H1 (cell line): ENCODE measurements around the gene TLR2. TPM values are rescaled to one million over a fixed set of nuclear protein-coding genes. Genes with fewer than 3 reads are reported as not detected.

Source experiments
- CTCF ChIA-PET: fragments of 300-600 bp; sonication (Branson Sonifier 250); formaldehyde crosslinking; loops from one replicate; lab custom pipeline; 2021; ENCODE audit not compliant: partially characterized antibody; lab: Charles Lee
- POLR2A ChIA-PET: fragments of 300-600 bp; sonication (Branson Sonifier 250); formaldehyde crosslinking; loops from one replicate; lab custom pipeline; 2021; ENCODE audit warnings: inconsistent platforms; ENCODE audit not compliant: partially characterized antibody; lab: Charles Lee
- DNase-seq, 2 experiments: peaks; one replicate each; pipeline versions ENCODE4 v3.0.0 to v3.0.0-alpha.2; 2010 to 2022; ENCODE audit warnings: low spot score in 2 of 2, low read depth in 1 of 2, mixed read lengths in 1 of 2
- FAIRE-seq: peaks from 2 replicates; lab custom pipeline; 2011; peaks lifted over from hg19 to GRCh38; lab: Jason Lieb, UNC
- H2AFZ ChIP-seq: 2 replicates; pipeline ENCODE4 v1.8.1; 2012; ENCODE audit warnings: low read length, inconsistent platforms
- H2AK5ac ChIP-seq: 2 replicates; pipeline ENCODE4 v1.6.1; 2013; ENCODE audit warnings: low read depth, low read length
- H2BK120ac ChIP-seq: replicated peaks from 2 replicates; pipeline ENCODE3; 2013; ENCODE audit warnings: low read depth, low read length, inconsistent platforms
- H2BK12ac ChIP-seq: 2 replicates; pipeline ENCODE4 v1.6.1; 2013; ENCODE audit warnings: low read depth, low read length
- H2BK15ac ChIP-seq: 2 replicates; pipeline ENCODE4 v1.6.1; 2013; ENCODE audit warnings: low read length
- H2BK20ac ChIP-seq: 2 replicates; pipeline ENCODE4 v1.6.1; 2013; ENCODE audit warnings: low read length
- H2BK5ac ChIP-seq: 2 replicates; pipeline ENCODE4 v1.6.1; 2013; ENCODE audit warnings: low read depth, low read length
- H3K14ac ChIP-seq: 2 replicates; pipeline ENCODE4 v1.6.1; 2013; ENCODE audit warnings: inconsistent platforms; ENCODE audit not compliant: insufficient read length
- H3K18ac ChIP-seq: 2 replicates; pipeline ENCODE4 v1.6.1; 2013; ENCODE audit warnings: low read length; ENCODE audit errors: extremely low read depth
- H3K23ac ChIP-seq: 2 replicates; pipeline ENCODE4 v1.6.1; 2013; ENCODE audit warnings: inconsistent platforms; ENCODE audit not compliant: insufficient read length
- H3K23me2 ChIP-seq: 2 replicates; pipeline ENCODE4 v1.6.1; 2013; ENCODE audit warnings: low read depth, low read length
- H3K27ac ChIP-seq: 2 replicates; pipeline ENCODE4 v1.6.1; 2011; ENCODE audit warnings: low read depth, low read length, inconsistent platforms
- H3K27me3 ChIP-seq, 4 experiments: replicated peaks in 1 of 4; 1 replicate in 1 of 4; 2 replicates in 3 of 4; pipeline versions ENCODE4 v1.6.1 to v1.8.1; 2011 to 2013; ENCODE audit warnings: low read length in 3 of 4, mild to moderate bottlenecking in 3 of 4, inconsistent platforms in 2 of 4, mixed read lengths in 2 of 4, moderate library complexity in 1 of 4; ENCODE audit not compliant: control insufficient read depth in 3 of 4, insufficient read depth in 3 of 4; ENCODE audit errors: extremely low read depth in 1 of 4
- H3K36me3 ChIP-seq, 4 experiments: 2 replicates each; pipeline versions ENCODE4 v1.6.1 to v1.8.1; 2011 to 2013; ENCODE audit warnings: mild to moderate bottlenecking in 4 of 4, low read length in 3 of 4, moderate library complexity in 2 of 4, control low read depth in 1 of 4, inconsistent platforms in 1 of 4; ENCODE audit not compliant: insufficient read depth in 4 of 4, control insufficient read depth in 2 of 4
- H3K4ac ChIP-seq: replicated peaks from 2 replicates; pipeline ENCODE3; 2013; ENCODE audit warnings: low read length, low read depth, mixed read lengths, inconsistent platforms; ENCODE audit not compliant: insufficient read length
- H3K4me1 ChIP-seq, 4 experiments: replicated peaks in 1 of 4; 1 replicate in 1 of 4; 2 replicates in 3 of 4; pipeline versions ENCODE4 v1.6.1 to v1.8.1; 2011 to 2013; ENCODE audit warnings: low read length in 3 of 4, inconsistent platforms in 2 of 4, mixed read lengths in 1 of 4; ENCODE audit not compliant: insufficient read depth in 4 of 4, control insufficient read depth in 3 of 4
- H3K4me2 ChIP-seq, 2 experiments: 2 replicates each; pipeline versions ENCODE4 v1.6.1 to v1.8.1; 2011 to 2013; ENCODE audit warnings: low read depth in 2 of 2, low read length in 2 of 2, control low read depth in 1 of 2, inconsistent platforms in 1 of 2, mild to moderate bottlenecking in 1 of 2; ENCODE audit not compliant: insufficient read depth in 1 of 2
- H3K4me3 ChIP-seq, 4 experiments: fragments of 200-600, 300-600 bp in 1 of 4; sonication (generic), shearing (Covaris generic), sonication (Bioruptor Twin) in 1 of 4; 2 replicates each; pipeline versions ENCODE4 v1.5.1 to v1.8.1; 2011 to 2016; ENCODE audit warnings: low read length in 4 of 4, low read depth in 3 of 4, control low read depth in 2 of 4, inconsistent platforms in 2 of 4, mild to moderate bottlenecking in 2 of 4, mixed read lengths in 1 of 4, moderate library complexity in 1 of 4; ENCODE audit not compliant: insufficient read depth in 2 of 4; ENCODE audit errors: extremely low read depth in 1 of 4
- H3K56ac ChIP-seq: replicated peaks from 2 replicates; pipeline ENCODE3; 2013; ENCODE audit warnings: low read depth, mild to moderate bottlenecking, mixed read lengths, low read length, inconsistent platforms; ENCODE audit not compliant: insufficient read length
- H3K79me1 ChIP-seq: 2 replicates; pipeline ENCODE4 v1.6.1; 2013; ENCODE audit warnings: low read depth, low read length, control low read depth
- H3K79me2 ChIP-seq, 2 experiments: 2 replicates each; pipeline versions ENCODE4 v1.6.1 to v1.8.1; 2012 to 2013; ENCODE audit warnings: low read length in 2 of 2, mild to moderate bottlenecking in 2 of 2, inconsistent platforms in 1 of 2; ENCODE audit not compliant: insufficient read depth in 2 of 2, control insufficient read depth in 1 of 2
- H3K9ac ChIP-seq, 4 experiments: replicated peaks in 1 of 4; 1 replicate in 1 of 4; 2 replicates in 3 of 4; pipeline versions ENCODE4 v1.6.1 to v1.8.1; 2011 to 2013; ENCODE audit warnings: low read depth in 3 of 4, low read length in 3 of 4, control low read depth in 2 of 4, mild to moderate bottlenecking in 2 of 4, moderate library complexity in 2 of 4, inconsistent platforms in 1 of 4; ENCODE audit errors: extremely low read depth in 1 of 4
- H3K9me3 ChIP-seq, 2 experiments: 2 replicates each; pipeline versions ENCODE4 v1.6.1 to v1.8.1; 2012 to 2013; ENCODE audit warnings: mild to moderate bottlenecking in 2 of 2, moderate library complexity in 2 of 2, control low read depth in 1 of 2, inconsistent platforms in 1 of 2, low read depth in 1 of 2, low read length in 1 of 2, mixed read lengths in 1 of 2; ENCODE audit not compliant: insufficient read depth in 2 of 2
- H4K20me1 ChIP-seq, 2 experiments: replicated peaks in 1 of 2; 2 replicates each; pipeline versions ENCODE3 to v1.8.1; 2011 to 2013; ENCODE audit warnings: inconsistent platforms in 2 of 2, low read length in 2 of 2, mild to moderate bottlenecking in 1 of 2; ENCODE audit not compliant: insufficient read depth in 2 of 2, control insufficient read depth in 1 of 2
- H4K5ac ChIP-seq: 2 replicates; pipeline ENCODE4 v1.6.1; 2013; ENCODE audit warnings: low read length, low read depth, mixed read lengths, inconsistent platforms; ENCODE audit not compliant: insufficient read length
- H4K8ac ChIP-seq: 2 replicates; pipeline ENCODE4 v1.8.0; 2013; ENCODE audit warnings: mild to moderate bottlenecking, moderate library complexity, low read length, inconsistent platforms; ENCODE audit not compliant: insufficient read depth; ENCODE audit errors: extremely low read depth
- H4K91ac ChIP-seq: replicated peaks from 2 replicates; pipeline ENCODE3; 2013; ENCODE audit warnings: low read length, mixed read lengths, inconsistent platforms; ENCODE audit not compliant: insufficient read length
- WGBS, 2 experiments: shearing (Covaris generic) in 1 of 2; methylation state at CpG; one replicate each; pipeline versions ENCODE4 v1.1.6 to v1.1.7; 2013 to 2015; ENCODE audit warnings: low lambda C conversion rate in 2 of 2, mixed read lengths in 2 of 2, inconsistent platforms in 1 of 2, low coverage in 1 of 2, missing lambda C conversion rate in 1 of 2; ENCODE audit not compliant: insufficient replicate concordance in 2 of 2, insufficient coverage in 1 of 2, insufficient read length in 1 of 2; ENCODE audit errors: extremely low coverage in 1 of 2, missing lambda C conversion rate in 1 of 2; 5-methylcytosine and 5-hydroxymethylcytosine counted together
- polyA plus RNA-seq, 7 experiments: library from polyadenylated mRNA; depleted of rRNA in 3 of 7; stranded (reverse) in 5 of 7; unstranded in 2 of 7; fragments of >200 nt in 5 of 7; fragments of 200-250 nt in 2 of 7; gene quantifications; 1 replicate in 5 of 7; 2 replicates in 1 of 7; 4 replicates in 1 of 7; pipeline versions ENCODE4 v1.2.1 to v1.2.3, GENCODE V29; 2011 to 2013; ENCODE audit warnings: missing spikeins in 2 of 7, mixed read lengths in 2 of 7
- total RNA-seq: library from RNA; stranded (reverse); fragmentation: NEBNext Ultra II Directional; extraction: Animal tissue kit (Norgen Biotek cat#: 25700); gene quantifications from 2 replicates; pipeline ENCODE4 v1.2.1, GENCODE V29; 2021

The TLR2 gene
- total and polyA plus RNA-seq, 2 of the 8 experiments (the other 6 are each of a cell fraction or from before 2014, with no cell fraction given) = 1.3 TPM

DNA sequence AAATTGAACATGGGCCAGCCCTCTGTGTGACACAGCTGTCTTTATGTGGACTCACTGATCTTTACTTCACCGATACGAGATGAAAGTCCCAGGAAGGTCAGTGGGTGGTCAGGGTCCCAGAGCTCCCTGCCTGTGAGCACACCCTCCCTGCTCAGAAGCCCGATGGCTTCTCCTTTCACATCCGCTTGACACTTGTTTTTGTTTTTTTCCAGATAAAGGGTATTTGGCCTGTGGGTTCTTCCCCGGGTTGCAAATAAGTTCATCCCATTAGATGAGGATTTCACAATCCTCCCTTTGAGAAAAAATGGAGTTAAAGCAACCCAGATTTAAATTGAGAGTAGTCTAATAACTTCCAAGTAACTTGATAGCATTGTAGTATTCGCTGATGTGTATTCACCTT, 48.2 kb upstream of the TLR2 start:
- H3K27me3 ChIP-seq = no peaks in the 10 kb centered on the region
- WGBS, 2 experiments = 91% methylated on average over 6 of the region's 6 CpGs; no CpG with 5 or more reads in 1 of the 2 experiments
- FAIRE-seq = no peak
- H3K9me3 ChIP-seq = peaks cover 3% of the 10 kb centered on the region in 2 experiments; a peak in 2 of 4 replicates
- H2BK120ac ChIP-seq = no peak overlapping the region
- no peaks in the 10 kb centered on the region for H3K23me2 ChIP-seq
- H3K36me3 ChIP-seq = peaks cover 8 to 38% (median 15%) of the 10 kb centered on the region in 4 experiments
- no peak overlapping the region for H2BK12ac ChIP-seq
- ChIA-PET POLR2A (no interaction called here), CTCF (interaction anchor here (0.6 to 8.3 kb wide), 12 partner anchors 11 to 1738 kb away, joined by 3 to 142 read pairs (median 7); no protein-coding TSS in a partner anchor)
- H2AFZ ChIP-seq = no peak overlapping the region
- no peak overlapping the region for H3K4ac ChIP-seq
- H4K8ac ChIP-seq = no peak overlapping the region
- no peak overlapping the region for H4K91ac ChIP-seq
- DNase-seq = no peak
- H4K20me1 ChIP-seq = no peaks in the 10 kb centered on the region
- H3K9ac ChIP-seq = no peak overlapping the region
- no peaks in the 10 kb centered on the region for H3K79me2 ChIP-seq
- H2AK5ac ChIP-seq = no peak overlapping the region
- no peak overlapping the region for H2BK15ac ChIP-seq
- H3K18ac ChIP-seq = no peak overlapping the region
- no peak overlapping the region for H3K27ac ChIP-seq
- no peak overlapping the region for H4K5ac ChIP-seq
- H3K79me1 ChIP-seq = no peaks in the 10 kb centered on the region
- H3K4me3 ChIP-seq = no peak overlapping the region
- no peak overlapping the region for H3K23ac ChIP-seq
- H3K4me2 ChIP-seq = no peak overlapping the region
- H3K56ac ChIP-seq = no peak overlapping the region
- H2BK5ac ChIP-seq = no peak overlapping the region
- no peak overlapping the region for H3K14ac ChIP-seq
- H2BK20ac ChIP-seq = no peak overlapping the region
- H3K4me1 ChIP-seq = peaks cover 0 to 7% (median 0%) of the 10 kb centered on the region in 4 experiments; a peak in 3 of 7 replicates
